Prostate gland (tissue), 2 donors: ENCODE measurements around the gene HPN. TPM values are rescaled to one million over a fixed set of nuclear protein-coding genes. Genes with fewer than 3 reads are reported as not detected.

Experiments
- DNase-seq: peaks from one replicate; pipeline ENCODE4 v3.0.0-alpha.2; 2019; ENCODE audit warnings: low spot score
- H3K27ac ChIP-seq, 2 donors: fragments of 200-600 bp; sonication (generic); 2 replicates each; pipeline ENCODE4 v1.5.1; 2017 to 2019
- H3K27me3 ChIP-seq: fragments of 200-600 bp; sonication (generic); replicated peaks from 2 replicates; pipeline ENCODE4 v1.5.1; 2019; ENCODE audit not compliant: insufficient read depth
- H3K36me3 ChIP-seq, 2 donors: fragments of 200-600 bp; sonication (generic); 1 replicate in 1 of 2; 2 replicates in 1 of 2; pipeline versions ENCODE4 v1.5.1 to v1.8.1; 2017 to 2019
- H3K4me1 ChIP-seq: fragments of 200-600 bp; sonication (generic); replicated peaks from 2 replicates; pipeline ENCODE4 v1.5.1; 2019
- H3K4me3 ChIP-seq, 2 donors: fragments of 200-600 bp; sonication (generic); 2 replicates each; pipeline ENCODE4 v1.5.1; 2017 to 2019
- H3K9me3 ChIP-seq: fragments of 200-600 bp; sonication (generic); 2 replicates; pipeline ENCODE4 v1.5.1; 2017
- CTCF ChIP-seq, 4 experiments: fragments of 200-600 bp in 2 of 4; fragments of 450-650 bp in 2 of 4; sonication (generic) in 2 of 4; IDR thresholded peaks; 1 replicate in 3 of 4; 2 replicates in 1 of 4; pipeline ENCODE4 v1.5.1; 2016 to 2019; ENCODE audit warnings: antibody characterized with exemption in 4 of 4, mild to moderate bottlenecking in 2 of 4, moderate library complexity in 2 of 4
- POLR2A ChIP-seq: fragments of 450-650 bp; IDR thresholded peaks from one replicate; pipeline ENCODE4 v1.6.1; 2016; ENCODE audit warnings: antibody characterized with exemption, mild to moderate bottlenecking
- POLR2AphosphoS5 ChIP-seq: sonication (generic); formaldehyde crosslinking; IDR thresholded peaks from one replicate; pipeline ENCODE4 v1.6.1; 2017; ENCODE audit warnings: antibody characterized with exemption
- WGBS: methylation state at CpG from one replicate; pipeline ENCODE4 v1.1.5; 2018; 5-methylcytosine and 5-hydroxymethylcytosine counted together
- intact Hi-C: fragments of 100-400 bp; cut with DNase I; formaldehyde crosslinking; loops from one replicate; pipeline ENCODE4 v1.14.2; 2022
- total RNA-seq, 2 donors: library from RNA; depleted of rRNA; stranded (reverse); fragments of >200 nt; gene quantifications; one replicate each; pipeline ENCODE4 v1.1.0, GENCODE V29; 2016

The HPN gene
- total RNA-seq, 2 donors from 2014 or later = 14.8 to 22.6 TPM

GRCh38 chr19:35084509-35084762 is 42.9 kb downstream of the HPN start:
- Histone ChIP-seq H3K36me3 (no peaks in the 10 kb centered on the region), H3K4me3 (no peak overlapping the region), H3K4me1 (no peaks in the 10 kb centered on the region), H3K9me3 (no peaks in the 10 kb centered on the region), H3K27ac (no peak overlapping the region), H3K27me3 (no peaks in the 10 kb centered on the region)
- intact Hi-C loops = loop anchor here (10.0 kb wide), 1 partner anchor 110 kb away; no protein-coding TSS in a partner anchor
- no peak for DNase-seq
- TF ChIP-seq POLR2AphosphoS5 (no peak), POLR2A (no peak), CTCF (IDR thresholded peaks at IDR 0.05) (no peak)
- WGBS = 92% methylated on average over 3 of the region's 3 CpGs

- Histone ChIP-seq H3K27ac (no peak overlapping the region), H3K9me3 (no peaks in the 10 kb centered on the region), H3K27me3 (no peaks in the 10 kb centered on the region), H3K4me3 (no peak overlapping the region), H3K36me3 (no peaks in the 10 kb centered on the region), H3K4me1 (no peaks in the 10 kb centered on the region)
- 58% methylated on average over 6 of the region's 6 CpGs for WGBS
- intact Hi-C loops = loop anchor here (10.0 kb wide), 1 partner anchor 111 kb away; no protein-coding TSS in a partner anchor
- DNase-seq = no peak
- no peak for TF ChIP-seq POLR2A
- no peak for TF ChIP-seq POLR2AphosphoS5
- no peak for TF ChIP-seq CTCF (IDR thresholded peaks at IDR 0.05)
These were observed 44.4 kb downstream of the HPN start for GRCh38 chr19:35085947-35086346.

GRCh38 chr19:35086455-35086854 is 44.9 kb downstream of the HPN start:
- intact Hi-C loops = loop anchor here (10.0 kb wide), 1 partner anchor 112 kb away; no protein-coding TSS in a partner anchor
- H3K36me3 ChIP-seq = no peaks in the 10 kb centered on the region
- no peak for DNase-seq
- TF ChIP-seq POLR2AphosphoS5 (no peak), POLR2A (no peak), CTCF (IDR thresholded peaks at IDR 0.05) (no peak)
- H3K4me3 ChIP-seq = no peak overlapping the region
- 86% methylated on average over 8 of the region's 8 CpGs for WGBS
- H3K4me1 ChIP-seq = no peaks in the 10 kb centered on the region
- no peaks in the 10 kb centered on the region for H3K27me3 ChIP-seq
- no peak overlapping the region for H3K27ac ChIP-seq
- H3K9me3 ChIP-seq = no peaks in the 10 kb centered on the region

- Histone ChIP-seq H3K9me3 (no peaks in the 10 kb centered on the region), H3K4me1 (no peaks in the 10 kb centered on the region), H3K27ac (no peak overlapping the region), H3K27me3 (no peaks in the 10 kb centered on the region), H3K36me3 (no peaks in the 10 kb centered on the region), H3K4me3 (no peak overlapping the region)
- intact Hi-C loops = loop anchor here (10.0 kb wide), 1 partner anchor 113 kb away; no protein-coding TSS in a partner anchor
- DNase-seq = no peak
- no peak for TF ChIP-seq CTCF (IDR thresholded peaks at IDR 0.05)
- no peak for TF ChIP-seq POLR2A
- no peak for TF ChIP-seq POLR2AphosphoS5
These were observed 45.9 kb downstream of the HPN start for GRCh38 chr19:35087393-35087792.

- Histone ChIP-seq H3K36me3 (no peaks in the 10 kb centered on the region), H3K4me3 (no peak overlapping the region), H3K27ac (no peak overlapping the region), H3K9me3 (no peaks in the 10 kb centered on the region), H3K27me3 (no peaks in the 10 kb centered on the region), H3K4me1 (no peaks in the 10 kb centered on the region)
- intact Hi-C loops = loop anchor here (10.0 kb wide), 1 partner anchor 114 kb away; no protein-coding TSS in a partner anchor
- no peak for TF ChIP-seq POLR2AphosphoS5
- no peak for TF ChIP-seq CTCF (IDR thresholded peaks at IDR 0.05)
- 87% methylated on average over 8 of the region's 8 CpGs for WGBS
- no peak for DNase-seq
These were observed 46.8 kb downstream of the HPN start for GRCh38 chr19:35088131-35088913.
